Neuronal stem cell (in vitro differentiated cells): ENCODE results near the gene MFSD6L.

Experiments used
- DNase-seq: peaks from one replicate; pipeline ENCODE4 v3.0.0-alpha.2; 2013; ENCODE audit warnings: low spot score
- H2AFZ ChIP-seq: one replicate; pipeline ENCODE4 v1.6.1; 2013; ENCODE audit warnings: mild to moderate bottlenecking, low read length, inconsistent platforms
- H2AK5ac ChIP-seq: 2 replicates; pipeline ENCODE4 v1.6.1; 2013; ENCODE audit warnings: low read depth, mild to moderate bottlenecking, inconsistent platforms, low read length, moderate library complexity, mixed read lengths
- H2BK120ac ChIP-seq: 2 replicates; pipeline ENCODE4 v1.6.1; 2013; ENCODE audit warnings: low read depth, mild to moderate bottlenecking, inconsistent platforms, low read length, moderate library complexity, mixed read lengths
- H2BK12ac ChIP-seq: one replicate; pipeline ENCODE4 v1.6.1; 2013; ENCODE audit warnings: low read length, inconsistent platforms
- H2BK15ac ChIP-seq: 2 replicates; pipeline ENCODE4 v1.6.1; 2013; ENCODE audit warnings: mild to moderate bottlenecking, low read length, inconsistent platforms, mixed read lengths
- H2BK5ac ChIP-seq: one replicate; pipeline ENCODE4 v1.6.1; 2013; ENCODE audit warnings: inconsistent platforms, mild to moderate bottlenecking, low read length, moderate library complexity
- H3K14ac ChIP-seq: one replicate; pipeline ENCODE4 v1.6.1; 2013; ENCODE audit warnings: low read length, inconsistent platforms
- H3K18ac ChIP-seq: 2 replicates; pipeline ENCODE4 v1.6.1; 2013; ENCODE audit warnings: low read length, inconsistent platforms
- H3K23ac ChIP-seq: 2 replicates; pipeline ENCODE4 v1.6.1; 2013; ENCODE audit warnings: low read depth, mild to moderate bottlenecking, mixed read lengths, low read length, inconsistent platforms; ENCODE audit not compliant: poor library complexity
- H3K27ac ChIP-seq: replicated peaks from 3 replicates; pipeline ENCODE4 v1.5.1; 2013; ENCODE audit warnings: low read length, inconsistent platforms
- H3K27me3 ChIP-seq, 3 experiments: 2 replicates each; pipeline ENCODE4 v1.6.1; 2013; ENCODE audit warnings: low read length in 3 of 3, mild to moderate bottlenecking in 2 of 3, inconsistent platforms in 1 of 3, low read depth in 1 of 3, mixed read lengths in 1 of 3, moderate library complexity in 1 of 3; ENCODE audit not compliant: control insufficient read depth in 3 of 3, insufficient read depth in 3 of 3
- H3K36me3 ChIP-seq, 2 donors: replicated peaks in 1 of 2; 2 replicates each; pipeline ENCODE4 v1.6.1; 2013; ENCODE audit warnings: low read length in 2 of 2; ENCODE audit not compliant: control insufficient read depth in 2 of 2, insufficient read depth in 2 of 2
- H3K4ac ChIP-seq: 2 replicates; pipeline ENCODE4 v1.6.1; 2013; ENCODE audit warnings: inconsistent platforms, mild to moderate bottlenecking, low read length, moderate library complexity
- H3K4me1 ChIP-seq, 2 donors: 1 replicate in 1 of 2; 2 replicates in 1 of 2; pipeline ENCODE4 v1.6.1; 2013; ENCODE audit warnings: low read length in 2 of 2, low read depth in 1 of 2; ENCODE audit not compliant: control insufficient read depth in 2 of 2, insufficient read depth in 1 of 2
- H3K4me2 ChIP-seq: one replicate; pipeline ENCODE4 v1.6.1; 2013; ENCODE audit warnings: mild to moderate bottlenecking, low read length, inconsistent platforms; ENCODE audit not compliant: insufficient read depth, poor library complexity, severe bottlenecking
- H3K4me3 ChIP-seq, 2 donors: 2 replicates each; pipeline ENCODE4 v1.5.1; 2013; ENCODE audit warnings: low read length in 2 of 2, mild to moderate bottlenecking in 2 of 2, inconsistent platforms in 1 of 2, moderate library complexity in 1 of 2
- H3K79me1 ChIP-seq: one replicate; pipeline ENCODE4 v1.6.1; 2013; ENCODE audit warnings: low read depth, mild to moderate bottlenecking, inconsistent platforms, low read length, moderate library complexity
- H3K9ac ChIP-seq: one replicate; pipeline ENCODE4 v1.6.1; 2013; ENCODE audit warnings: mild to moderate bottlenecking, low read depth, low read length, inconsistent platforms; ENCODE audit not compliant: poor library complexity
- H3K9me3 ChIP-seq, 2 donors: replicated peaks in 1 of 2; 2 replicates each; pipeline versions ENCODE3 to v1.6.1; 2013; ENCODE audit warnings: low read length in 2 of 2, mild to moderate bottlenecking in 2 of 2, inconsistent platforms in 1 of 2, low read depth in 1 of 2, mixed read lengths in 1 of 2, moderate library complexity in 1 of 2; ENCODE audit not compliant: control insufficient read depth in 2 of 2, insufficient read depth in 1 of 2
- H4K8ac ChIP-seq: one replicate; pipeline ENCODE4 v1.6.1; 2013; ENCODE audit warnings: low read depth, mild to moderate bottlenecking, inconsistent platforms, low read length, moderate library complexity
- H4K91ac ChIP-seq: one replicate; pipeline ENCODE4 v1.6.1; 2013; ENCODE audit warnings: low read length, low read depth, mild to moderate bottlenecking, inconsistent platforms; ENCODE audit not compliant: poor library complexity
- WGBS, 2 donors: extraction: QIAGEN DNeasy Blood & Tissue Kit; methylation state at CpG; one replicate each; pipeline ENCODE4 v1.1.7; 2013; ENCODE audit warnings: missing lambda C conversion rate in 2 of 2, mixed read lengths in 1 of 2; ENCODE audit not compliant: insufficient read length in 2 of 2, insufficient replicate concordance in 1 of 2; ENCODE audit errors: extremely low coverage in 2 of 2; 5-methylcytosine and 5-hydroxymethylcytosine counted together

MFSD6L gene

GRCh38 chr17:8762012-8762411, 37.2 kb downstream of the MFSD6L start:
- Histone ChIP-seq H4K91ac (no peak overlapping the region), H3K9me3 (no peaks in the 10 kb centered on the region), H2BK120ac (no peak overlapping the region), H3K4me1 (no peaks in the 10 kb centered on the region), H3K36me3 (no peaks in the 10 kb centered on the region), H2BK5ac (no peak overlapping the region), H4K8ac (no peak overlapping the region), H3K27me3 (peaks cover 0 to 19% (median 0%) of the 10 kb centered on the region in 3 experiments), H3K4me3 (no peak overlapping the region), H2BK15ac (no peak overlapping the region), H3K79me1 (no peaks in the 10 kb centered on the region), H3K18ac (no peak overlapping the region), H2AK5ac (no peak overlapping the region), H3K27ac (no peak overlapping the region), H3K9ac (no peak overlapping the region), H3K4ac (no peak overlapping the region), H3K4me2 (no peak overlapping the region), H3K23ac (no peak overlapping the region), H3K14ac (no peak overlapping the region), H2AFZ (no peak overlapping the region), H2BK12ac (no peak overlapping the region)
- DNase-seq: no peak
- no CpG with 5 or more reads among the region's 8 CpGs for whole genome bisulfite sequencing, 2 donors

GRCh38 chr17:8758137-8758596, 41.0 kb downstream of the MFSD6L start, which contains the start of gene SPDYE4:
SPDYE4 (minus strand) TSS chr17:8758546; CDS start chr17:8758382, 164 bp downstream.
- Histone ChIP-seq H2BK12ac (no peak within 1 kb of the TSS), H4K8ac (no peak within 1 kb of the TSS), H3K9me3 (no peaks in the 10 kb centered on the region), H3K27ac (no peak within 1 kb of the TSS), H3K23ac (no peak within 1 kb of the TSS), H3K9ac (no peak within 1 kb of the TSS), H3K4me1 (no peaks in the 10 kb centered on the region), H2BK15ac (no peak within 1 kb of the TSS), H4K91ac (no peak within 1 kb of the TSS), H3K27me3 (peaks cover 0 to 22% (median 0%) of the 10 kb centered on the region in 3 experiments), H2AK5ac (no peak within 1 kb of the TSS), H3K4me2 (no peak within 1 kb of the TSS), H3K14ac (no peak within 1 kb of the TSS), H3K4ac (no peak within 1 kb of the TSS), H3K18ac (no peak within 1 kb of the TSS), H3K79me1 (no peaks in the 10 kb centered on the region), H3K36me3 (no peaks in the 10 kb centered on the region), H2BK120ac (no peak within 1 kb of the TSS), H3K4me3 (no peak within 1 kb of the TSS), H2AFZ (no peak within 1 kb of the TSS), H2BK5ac (no peak within 1 kb of the TSS)
- no peak for DNase-seq
- no CpG with 5 or more reads among the region's 15 CpGs for WGBS, 2 donors

DNA sequence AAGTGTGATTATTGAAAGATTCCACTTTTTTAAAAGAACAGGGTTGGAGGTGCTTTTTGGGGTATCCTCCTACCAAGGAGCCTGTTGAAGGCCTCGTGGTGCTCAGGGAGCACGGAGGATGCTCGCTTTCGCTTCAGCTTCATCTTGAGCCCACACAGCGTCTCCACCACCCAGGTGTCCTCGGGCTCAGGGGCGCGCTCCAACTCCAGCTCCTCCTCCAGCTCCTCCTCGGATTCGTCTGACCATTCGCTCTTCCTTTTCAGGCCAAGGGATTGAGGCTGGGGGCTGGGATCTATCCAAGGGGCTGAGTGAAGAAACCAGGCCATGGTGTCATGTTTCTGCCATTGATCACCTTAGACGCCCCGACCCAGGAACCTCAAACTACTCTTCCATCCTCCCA, 42.0 kb downstream of the MFSD6L start:
- no peak overlapping the region for H2BK120ac ChIP-seq
- no peaks in the 10 kb centered on the region for H3K79me1 ChIP-seq
- no peak overlapping the region for H3K9ac ChIP-seq
- no peak overlapping the region for H2AK5ac ChIP-seq
- no peak overlapping the region for H3K18ac ChIP-seq
- H3K4me1 ChIP-seq: no peaks in the 10 kb centered on the region
- H2AFZ ChIP-seq: no peak overlapping the region
- H4K8ac ChIP-seq: no peak overlapping the region
- no peak overlapping the region for H2BK5ac ChIP-seq
- no peak overlapping the region for H2BK15ac ChIP-seq
- H3K23ac ChIP-seq: no peak overlapping the region
- H2BK12ac ChIP-seq: no peak overlapping the region
- DNase-seq: no peak
- no peak overlapping the region for H4K91ac ChIP-seq
- H3K27ac ChIP-seq: no peak overlapping the region
- H3K4me2 ChIP-seq: no peak overlapping the region
- no CpG with 5 or more reads among the region's 13 CpGs for WGBS, 2 donors
- H3K9me3 ChIP-seq: no peaks in the 10 kb centered on the region
- H3K4me3 ChIP-seq: no peak overlapping the region
- no peak overlapping the region for H3K14ac ChIP-seq
- H3K27me3 ChIP-seq: peaks cover 0 to 22% (median 0%) of the 10 kb centered on the region in 3 experiments
- H3K36me3 ChIP-seq: no peaks in the 10 kb centered on the region
- no peak overlapping the region for H3K4ac ChIP-seq

- Histone ChIP-seq H2BK15ac (no peak overlapping the region), H2BK5ac (no peak overlapping the region), H4K8ac (no peak overlapping the region), H3K4me2 (no peak overlapping the region), H2AFZ (no peak overlapping the region), H2BK12ac (no peak overlapping the region), H3K9me3 (no peaks in the 10 kb centered on the region), H3K4me3 (no peak overlapping the region), H3K27ac (no peak overlapping the region), H3K23ac (no peak overlapping the region), H3K4ac (no peak overlapping the region), H3K9ac (no peak overlapping the region), H3K27me3 (peaks cover 0 to 28% (median 0%) of the 10 kb centered on the region in 3 experiments), H2BK120ac (no peak overlapping the region), H2AK5ac (no peak overlapping the region), H3K36me3 (no peaks in the 10 kb centered on the region), H3K79me1 (no peaks in the 10 kb centered on the region), H4K91ac (no peak overlapping the region), H3K14ac (no peak overlapping the region), H3K4me1 (no peaks in the 10 kb centered on the region), H3K18ac (no peak overlapping the region)
- no CpG with 5 or more reads among the region's 12 CpGs for WGBS, 2 donors
- no peak for DNase-seq
These were observed 43.4 kb downstream of the MFSD6L start for GRCh38 chr17:8755590-8756255.
